GM15510 (cell line): ENCODE data around the gene SPG7.
A peak's percentile ranks its signal among the peaks of the same experiment; 100 is the strongest.

Experiments used
- POLR2A ChIP-seq: IDR thresholded peaks from 3 replicates; pipeline ENCODE4 v1.6.1; 2011; ENCODE audit warnings: borderline replicate concordance; ENCODE audit not compliant: insufficient read length; ENCODE audit errors: extremely low read depth

SPG7 gene

GRCh38 chr16:89482150-89482816, 25.9 kb upstream of the SPG7 start:
- no peak for TF ChIP-seq POLR2A

GRCh38 chr16:89482817-89483205, 25.4 kb upstream of the SPG7 start:
- TF ChIP-seq POLR2A: no peak

GRCh38 chr16:89484041-89484501, 24.1 kb upstream of the SPG7 start:
- TF ChIP-seq POLR2A: no peak

- TF ChIP-seq POLR2A: no peak
These were observed 23.1 kb upstream of the SPG7 start for GRCh38 chr16:89484923-89485679.

- no peak for TF ChIP-seq POLR2A
These were observed 22.4 kb upstream of the SPG7 start for GRCh38 chr16:89485701-89486246.

GRCh38 chr16:89489040-89489897, 18.9 kb upstream of the SPG7 start:
- TF ChIP-seq POLR2A: peak; percentile 36

- TF ChIP-seq POLR2A: no peak
These were observed 18.2 kb upstream of the SPG7 start for GRCh38 chr16:89489898-89490438.

GRCh38 chr16:89490439-89491237, 17.6 kb upstream of the SPG7 start, which contains the start of gene ANKRD11:
Gene ANKRD11 (minus strand): TSS chr16:89490561. CDS start chr16:89317019, 173,542 bp downstream.
- peak; percentile 79 for TF ChIP-seq POLR2A

- no peak for TF ChIP-seq POLR2A
These were observed 16.8 kb upstream of the SPG7 start for GRCh38 chr16:89491238-89491869.

- TF ChIP-seq POLR2A: no peak
These were observed 16.1 kb upstream of the SPG7 start for GRCh38 chr16:89491974-89492687.

- TF ChIP-seq POLR2A: no peak
These were observed 14.4 kb upstream of the SPG7 start for GRCh38 chr16:89493776-89494175.

GRCh38 chr16:89495121-89495520, 13.1 kb upstream of the SPG7 start:
- no peak for TF ChIP-seq POLR2A

GRCh38 chr16:89498839-89499238, 9.4 kb upstream of the SPG7 start:
- no peak for TF ChIP-seq POLR2A
